Mesenchymal stem cell (in vitro differentiated cells and primary cell): Measurements from ENCODE around the gene TNFRSF1A.
A peak's percentile ranks its signal among the peaks of the same experiment; 100 is the strongest.

Source experiments
- DNase-seq: peaks from one replicate; pipeline ENCODE4 v3.0.0-alpha.2; 2013
- H2AFZ ChIP-seq: one replicate; pipeline ENCODE4 v1.6.1; 2013; ENCODE audit warnings: low read depth, mild to moderate bottlenecking, control low read depth, inconsistent platforms, low read length, moderate library complexity
- H2AK5ac ChIP-seq: 2 replicates; pipeline ENCODE4 v1.6.1; 2013; ENCODE audit warnings: low read length, moderate library complexity, mild to moderate bottlenecking, inconsistent platforms; ENCODE audit not compliant: severe bottlenecking
- H2BK120ac ChIP-seq: one replicate; pipeline ENCODE4 v1.6.1; 2013; ENCODE audit warnings: low read depth, mild to moderate bottlenecking, inconsistent platforms, low read length, moderate library complexity
- H2BK12ac ChIP-seq, 2 experiments: one replicate each; pipeline ENCODE4 v1.6.1; 2013; ENCODE audit warnings: inconsistent platforms in 2 of 2, low read length in 2 of 2, mild to moderate bottlenecking in 2 of 2, moderate library complexity in 2 of 2, control low read depth in 1 of 2
- H2BK15ac ChIP-seq: one replicate; pipeline ENCODE4 v1.6.1; 2013; ENCODE audit warnings: mild to moderate bottlenecking, low read depth, inconsistent platforms; ENCODE audit not compliant: poor library complexity, severe bottlenecking
- H2BK5ac ChIP-seq: 2 replicates; pipeline ENCODE4 v1.6.1; 2013; ENCODE audit warnings: low read depth, mild to moderate bottlenecking, low read length, control low read depth, inconsistent platforms; ENCODE audit not compliant: poor library complexity, severe bottlenecking
- H3K14ac ChIP-seq, 2 experiments: one replicate each; pipeline ENCODE4 v1.6.1; 2013; ENCODE audit warnings: inconsistent platforms in 2 of 2, low read length in 2 of 2, control low read depth in 1 of 2, mild to moderate bottlenecking in 1 of 2, moderate library complexity in 1 of 2
- H3K18ac ChIP-seq, 2 experiments: one replicate each; pipeline ENCODE4 v1.6.1; 2013; ENCODE audit warnings: inconsistent platforms in 2 of 2, low read length in 2 of 2, control low read depth in 1 of 2, low read depth in 1 of 2, mild to moderate bottlenecking in 1 of 2
- H3K23ac ChIP-seq, 2 experiments: one replicate each; pipeline ENCODE4 v1.6.1; 2013; ENCODE audit warnings: inconsistent platforms in 2 of 2, low read length in 2 of 2, mild to moderate bottlenecking in 2 of 2, moderate library complexity in 2 of 2, control low read depth in 1 of 2
- H3K27ac ChIP-seq: 2 replicates; pipeline ENCODE4 v1.5.1; 2013; ENCODE audit warnings: mild to moderate bottlenecking, moderate library complexity, low read length, control low read depth, inconsistent platforms; ENCODE audit not compliant: poor library complexity, severe bottlenecking
- H3K27me3 ChIP-seq, 2 experiments: 2 replicates each; pipeline versions ENCODE4 v1.6.1 to v1.7.0; 2013; ENCODE audit warnings: low read length in 2 of 2, mild to moderate bottlenecking in 2 of 2, moderate library complexity in 2 of 2, control low read depth in 1 of 2, inconsistent platforms in 1 of 2; ENCODE audit not compliant: control insufficient read depth in 1 of 2, insufficient read depth in 1 of 2
- H3K36me3 ChIP-seq, 2 experiments: 2 replicates each; pipeline versions ENCODE4 v1.6.1 to v1.7.0; 2013; ENCODE audit warnings: low read length in 2 of 2, control low read depth in 1 of 2, inconsistent platforms in 1 of 2, low read depth in 1 of 2, mild to moderate bottlenecking in 1 of 2; ENCODE audit not compliant: insufficient read depth in 2 of 2, control insufficient read depth in 1 of 2
- H3K4ac ChIP-seq, 2 experiments: one replicate each; pipeline ENCODE4 v1.6.1; 2013; ENCODE audit warnings: inconsistent platforms in 2 of 2, low read length in 2 of 2, mild to moderate bottlenecking in 2 of 2, moderate library complexity in 2 of 2, control low read depth in 1 of 2, low read depth in 1 of 2
- H3K4me1 ChIP-seq: 2 replicates; pipeline ENCODE4 v1.6.1; 2013; ENCODE audit warnings: low read depth, low read length, control low read depth; ENCODE audit not compliant: control insufficient read depth, insufficient read depth
- H3K4me2 ChIP-seq: 2 replicates; pipeline ENCODE4 v1.6.1; 2013; ENCODE audit warnings: low read length, mild to moderate bottlenecking, inconsistent platforms; ENCODE audit not compliant: poor library complexity, severe bottlenecking
- H3K4me3 ChIP-seq, 2 experiments: 2 replicates each; pipeline versions ENCODE4 v1.5.1 to v1.7.0; 2013; ENCODE audit warnings: low read length in 2 of 2, mild to moderate bottlenecking in 2 of 2, control low read depth in 1 of 2, low read depth in 1 of 2; ENCODE audit not compliant: insufficient read depth in 1 of 2
- H3K79me1 ChIP-seq: replicated peaks from 2 replicates; pipeline ENCODE4 v1.6.1; 2013; ENCODE audit warnings: mild to moderate bottlenecking, control low read depth, low read length, inconsistent platforms; ENCODE audit not compliant: poor library complexity, severe bottlenecking
- H3K9ac ChIP-seq: 2 replicates; pipeline ENCODE4 v1.7.0; 2013; ENCODE audit warnings: mild to moderate bottlenecking, low read length, moderate library complexity
- H3K9me3 ChIP-seq: 2 replicates; pipeline ENCODE4 v1.7.0; 2013; ENCODE audit warnings: mild to moderate bottlenecking, low read length; ENCODE audit not compliant: control insufficient read depth
- H4K8ac ChIP-seq: one replicate; pipeline ENCODE4 v1.6.1; 2013; ENCODE audit warnings: inconsistent platforms, mild to moderate bottlenecking, low read length, moderate library complexity
- H4K91ac ChIP-seq: one replicate; pipeline ENCODE4 v1.6.1; 2013; ENCODE audit warnings: mild to moderate bottlenecking, low read length, inconsistent platforms
- WGBS: methylation state at CpG from one replicate; pipeline ENCODE4 v1.1.7; 2013; ENCODE audit warnings: mixed read lengths; 5-methylcytosine and 5-hydroxymethylcytosine counted together

TNFRSF1A gene

GRCh38 chr12:6316921-6317692 is 24.8 kb downstream of the TNFRSF1A start:
- Histone ChIP-seq H3K36me3 (no peaks in the 10 kb centered on the region), H3K9me3 (no peaks in the 10 kb centered on the region), H3K27ac (no peak overlapping the region), H3K9ac (no peak overlapping the region), H4K8ac (peak overlapping the region; percentile 32), H2AFZ (no peak overlapping the region), H4K91ac (no peak overlapping the region), H2BK5ac (no peak overlapping the region), H3K27me3 (peaks cover 0 to 9% of the 10 kb centered on the region in 2 experiments), H3K18ac (no peak overlapping the region), H2BK12ac (no peak overlapping the region), H3K4me2 (no peak overlapping the region), H3K23ac (no peak overlapping the region), H2BK120ac (no peak overlapping the region), H3K14ac (no peak overlapping the region), H3K4me1 (peaks cover 17% of the 10 kb centered on the region), H2BK15ac (peak overlapping the region; percentile 19), H3K79me1 (no peaks in the 10 kb centered on the region), H3K4ac (no peak overlapping the region), H2AK5ac (no peak overlapping the region), H3K4me3 (no peak overlapping the region)
- 77% methylated on average over 19 of the region's 21 CpGs for WGBS
- DNase-seq = no peak

- 93% methylated on average over 16 of the region's 17 CpGs for WGBS
- Histone ChIP-seq H3K18ac (no peak overlapping the region), H3K79me1 (no peaks in the 10 kb centered on the region)
Observed at GRCh38 chr12:6315704-6316597, 25.9 kb downstream of the TNFRSF1A start.

GRCh38 chr12:6315184-6315583 is 26.7 kb downstream of the TNFRSF1A start:
- Histone ChIP-seq H3K4me1 (peaks cover 27% of the 10 kb centered on the region), H3K4me2 (no peak overlapping the region), H4K8ac (no peak overlapping the region), H2BK5ac (no peak overlapping the region), H3K23ac (no peak overlapping the region), H2AK5ac (no peak overlapping the region), H3K27me3 (peaks cover 10 to 14% of the 10 kb centered on the region in 2 experiments), H2BK120ac (no peak overlapping the region), H4K91ac (no peak overlapping the region), H3K27ac (no peak overlapping the region), H3K79me1 (no peaks in the 10 kb centered on the region), H2BK15ac (no peak overlapping the region), H3K4me3 (no peak overlapping the region), H3K4ac (no peak overlapping the region), H3K9me3 (no peaks in the 10 kb centered on the region), H2AFZ (no peak overlapping the region), H2BK12ac (no peak overlapping the region), H3K9ac (no peak overlapping the region), H3K18ac (no peak overlapping the region), H3K36me3 (no peaks in the 10 kb centered on the region), H3K14ac (no peak overlapping the region)
- DNase-seq = no peak
- 95% methylated on average over 6 of the region's 6 CpGs for WGBS

More at GRCh38 chr12:6315704-6316597, 25.9 kb downstream of the TNFRSF1A start:
- Histone ChIP-seq H2BK12ac (no peak overlapping the region), H3K14ac (no peak overlapping the region), H3K36me3 (no peaks in the 10 kb centered on the region), H3K27ac (no peak overlapping the region), H3K27me3 (peaks cover 5 to 13% of the 10 kb centered on the region in 2 experiments), H2AFZ (no peak overlapping the region), H3K9ac (no peak overlapping the region), H3K4me3 (no peak overlapping the region), H3K23ac (no peak overlapping the region), H2BK5ac (no peak overlapping the region), H2AK5ac (no peak overlapping the region), H2BK120ac (no peak overlapping the region), H3K4ac (no peak overlapping the region), H3K4me2 (no peak overlapping the region), H4K91ac (no peak overlapping the region), H2BK15ac (no peak overlapping the region), H4K8ac (no peak overlapping the region), H3K4me1 (peaks cover 19% of the 10 kb centered on the region), H3K9me3 (no peaks in the 10 kb centered on the region)
- no peak for DNase-seq

GRCh38 chr12:6314776-6315175 is 27.1 kb downstream of the TNFRSF1A start:
- no peak overlapping the region for H2AK5ac ChIP-seq
- peaks cover 14 to 18% of the 10 kb centered on the region in 2 experiments for H3K27me3 ChIP-seq
- no peak overlapping the region for H3K14ac ChIP-seq
- no peak overlapping the region for H3K18ac ChIP-seq
- no peak for DNase-seq
- H3K27ac ChIP-seq = no peak overlapping the region
- no peak overlapping the region for H3K23ac ChIP-seq
- H2BK5ac ChIP-seq = no peak overlapping the region
- no peak overlapping the region for H2BK12ac ChIP-seq
- H3K9ac ChIP-seq = no peak overlapping the region
- 92% methylated on average over 9 of the region's 9 CpGs for WGBS
- no peak overlapping the region for H2BK120ac ChIP-seq
- H3K79me1 ChIP-seq = no peaks in the 10 kb centered on the region
- no peak overlapping the region for H4K91ac ChIP-seq
- no peaks in the 10 kb centered on the region for H3K9me3 ChIP-seq
- no peak overlapping the region for H3K4me2 ChIP-seq
- H3K4me3 ChIP-seq = no peak overlapping the region
- H3K4ac ChIP-seq = no peak overlapping the region
- H3K36me3 ChIP-seq = no peaks in the 10 kb centered on the region
- peaks cover 29% of the 10 kb centered on the region for H3K4me1 ChIP-seq
- H2AFZ ChIP-seq = no peak overlapping the region
- no peak overlapping the region for H2BK15ac ChIP-seq
- H4K8ac ChIP-seq = no peak overlapping the region
